ENCODE data around the gene PPP1R37. TPM values are rescaled to one million over a fixed set of nuclear protein-coding genes. Genes with fewer than 3 reads are reported as not detected.
A peak's percentile ranks its signal among the peaks of the same experiment; 100 is the strongest.

PPP1R37 gene
- total RNA-seq, 4 donors from 2014 or later: 6.7 to 43.8 (median 24.4) TPM

DNA sequence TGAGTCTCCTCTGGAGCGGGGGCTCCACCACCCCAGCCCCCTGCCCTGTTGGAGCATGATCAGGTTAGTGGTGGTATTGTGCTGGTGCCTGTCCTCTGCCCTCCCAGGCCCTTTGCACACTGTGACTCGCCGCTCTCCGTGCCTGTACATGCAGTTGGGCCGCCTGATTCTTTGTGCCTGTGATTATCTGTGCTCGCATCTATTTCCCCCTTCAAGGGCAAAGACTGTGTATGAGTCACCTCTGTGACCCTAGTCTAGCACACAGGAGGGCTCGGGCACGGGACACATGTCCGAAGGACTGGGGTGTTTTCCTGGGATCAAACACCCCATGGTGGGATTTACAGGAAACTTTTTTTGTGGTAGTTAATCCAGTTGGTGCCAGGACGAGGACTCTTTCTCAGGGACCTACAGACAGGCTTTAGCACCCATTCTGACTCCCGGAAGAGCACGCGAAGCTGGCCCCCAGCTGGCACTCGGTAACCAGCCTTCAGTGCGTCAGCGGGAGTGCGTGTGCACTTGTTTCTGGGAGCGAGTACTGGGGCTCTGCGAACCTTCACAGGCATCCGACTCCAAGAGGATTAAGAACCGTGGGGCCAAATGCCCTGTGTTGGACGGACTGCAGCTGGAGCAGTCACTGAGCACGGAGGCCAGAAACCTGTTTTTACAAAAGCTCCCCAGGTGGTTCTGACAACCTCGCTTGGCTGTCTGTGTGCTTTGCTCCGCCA is 6.7 kb downstream of the PPP1R37 start:
- H3K9me3 ChIP-seq: no peaks in the 10 kb centered on the region
- no peak for DNase-seq
- TF ChIP-seq, protein P1, sequence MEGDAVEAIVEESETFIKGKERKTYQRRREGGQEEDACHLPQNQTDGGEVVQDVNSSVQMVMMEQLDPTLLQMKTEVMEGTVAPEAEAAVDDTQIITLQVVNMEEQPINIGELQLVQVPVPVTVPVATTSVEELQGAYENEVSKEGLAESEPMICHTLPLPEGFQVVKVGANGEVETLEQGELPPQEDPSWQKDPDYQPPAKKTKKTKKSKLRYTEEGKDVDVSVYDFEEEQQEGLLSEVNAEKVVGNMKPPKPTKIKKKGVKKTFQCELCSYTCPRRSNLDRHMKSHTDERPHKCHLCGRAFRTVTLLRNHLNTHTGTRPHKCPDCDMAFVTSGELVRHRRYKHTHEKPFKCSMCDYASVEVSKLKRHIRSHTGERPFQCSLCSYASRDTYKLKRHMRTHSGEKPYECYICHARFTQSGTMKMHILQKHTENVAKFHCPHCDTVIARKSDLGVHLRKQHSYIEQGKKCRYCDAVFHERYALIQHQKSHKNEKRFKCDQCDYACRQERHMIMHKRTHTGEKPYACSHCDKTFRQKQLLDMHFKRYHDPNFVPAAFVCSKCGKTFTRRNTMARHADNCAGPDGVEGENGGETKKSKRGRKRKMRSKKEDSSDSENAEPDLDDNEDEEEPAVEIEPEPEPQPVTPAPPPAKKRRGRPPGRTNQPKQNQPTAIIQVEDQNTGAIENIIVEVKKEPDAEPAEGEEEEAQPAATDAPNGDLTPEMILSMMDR (IDR thresholded peaks at IDR 0.05): no peak
- TF ChIP-seq POLR2A (IDR thresholded peaks at IDR 0.05): no peak
- H3K4me1 ChIP-seq: peaks cover 14 to 28% of the 10 kb centered on the region in 2 donors
- no peaks in the 10 kb centered on the region for H3K36me3 ChIP-seq
- no peak overlapping the region for H3K4me3 ChIP-seq
- H3K27ac ChIP-seq: no peak overlapping the region
- no peaks in the 10 kb centered on the region for H3K27me3 ChIP-seq
- intact Hi-C loops (cut with DNase I; ENCODE audit: low total_unique reads): no loop called here

GRCh38 chr19:45100201-45100600 is 7.2 kb downstream of the PPP1R37 start:
- no peak for TF ChIP-seq POLR2A (IDR thresholded peaks at IDR 0.05)
- TF ChIP-seq, protein P1 (IDR thresholded peaks at IDR 0.05): no peak
- no peaks in the 10 kb centered on the region for H3K36me3 ChIP-seq
- no peak overlapping the region for H3K4me3 ChIP-seq
- H3K9me3 ChIP-seq: no peaks in the 10 kb centered on the region
- H3K27me3 ChIP-seq: no peaks in the 10 kb centered on the region
- H3K4me1 ChIP-seq: peaks cover 8 to 24% of the 10 kb centered on the region in 2 donors
- H3K27ac ChIP-seq: no peak overlapping the region
- intact Hi-C loops (cut with DNase I; ENCODE audit: low total_unique reads): no loop called here
- DNase-seq: no peak

GRCh38 chr19:45100846-45101252 is 7.9 kb downstream of the PPP1R37 start:
- Histone ChIP-seq H3K4me1 (peaks cover 8 to 24% of the 10 kb centered on the region in 2 donors), H3K9me3 (no peaks in the 10 kb centered on the region), H3K36me3 (no peaks in the 10 kb centered on the region), H3K4me3 (no peak overlapping the region), H3K27me3 (no peaks in the 10 kb centered on the region), H3K27ac (no peak overlapping the region)
- no peak for TF ChIP-seq POLR2A (IDR thresholded peaks at IDR 0.05)
- TF ChIP-seq, protein P1 (IDR thresholded peaks at IDR 0.05): no peak
- intact Hi-C loops (cut with DNase I; ENCODE audit: low total_unique reads): no loop called here
- no peak for DNase-seq

DNA sequence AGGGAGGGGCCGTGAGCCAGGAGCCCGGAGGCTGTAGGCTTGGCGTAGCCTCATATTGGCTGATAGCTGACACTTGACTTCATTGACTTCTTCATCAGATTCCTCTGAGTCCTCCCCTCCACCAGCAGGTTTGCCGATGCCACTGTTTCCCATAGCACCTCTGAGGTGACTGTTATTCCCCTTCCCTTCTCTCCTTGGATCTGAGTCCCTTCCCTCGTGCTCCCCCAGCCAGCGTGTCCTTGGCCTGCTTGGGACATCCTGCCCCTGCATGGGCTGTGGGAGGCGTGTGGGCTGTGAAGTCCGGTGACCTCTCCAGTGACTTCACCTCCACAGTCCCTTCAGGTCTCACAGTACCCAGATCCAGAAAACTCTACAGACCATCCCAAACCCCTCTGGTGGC is 8.8 kb downstream of the PPP1R37 start:
- DNase-seq: no peak
- H3K4me1 ChIP-seq: peaks cover 8 to 24% of the 10 kb centered on the region in 2 donors
- no peak overlapping the region for H3K4me3 ChIP-seq
- no peaks in the 10 kb centered on the region for H3K27me3 ChIP-seq
- TF ChIP-seq POLR2A (IDR thresholded peaks at IDR 0.05): no peak
- TF ChIP-seq, protein P1 (IDR thresholded peaks at IDR 0.05): no peak
- H3K36me3 ChIP-seq: no peaks in the 10 kb centered on the region
- intact Hi-C loops (cut with DNase I; ENCODE audit: low total_unique reads): no loop called here
- H3K27ac ChIP-seq: no peak overlapping the region
- no peaks in the 10 kb centered on the region for H3K9me3 ChIP-seq

- Histone ChIP-seq H3K27ac (peak overlapping the region in 1 of 2 donors; percentile 44), H3K4me1 (peaks cover 8 to 23% of the 10 kb centered on the region in 2 donors)
These were observed 9.5 kb downstream of the PPP1R37 start for GRCh38 chr19:45102481-45102880.

More at GRCh38 chr19:45102481-45102880, 9.5 kb downstream of the PPP1R37 start:
- Histone ChIP-seq H3K27me3 (no peaks in the 10 kb centered on the region), H3K36me3 (no peaks in the 10 kb centered on the region), H3K4me3 (no peak overlapping the region), H3K9me3 (no peaks in the 10 kb centered on the region)
- intact Hi-C loops (cut with DNase I; ENCODE audit: low total_unique reads): no loop called here
- TF ChIP-seq, protein P1 (IDR thresholded peaks at IDR 0.05): no peak
- TF ChIP-seq POLR2A (IDR thresholded peaks at IDR 0.05): no peak
- no peak for DNase-seq

All from uterus (tissue), 4 donors.